ENCODE results near the gene C2CD3.
"Not testable (repeated sequence)": the region's sequence is repeated elsewhere in the genome, so short reads cannot be mapped to it uniquely, and the experiment has no call there.

The C2CD3 gene

GRCh38 chr11:74063628-74064027 is 107.2 kb downstream of the C2CD3 start:
- DNase-seq (ENCODE audit: low spot score) = not testable (repeated sequence)

- DNase-seq (ENCODE audit: low spot score) = not testable (repeated sequence)
These were observed 109.2 kb downstream of the C2CD3 start for GRCh38 chr11:74061599-74061998.

GRCh38 chr11:74057249-74058151 is 113.3 kb downstream of the C2CD3 start:
- no peak for DNase-seq (ENCODE audit: low spot score)

- DNase-seq (ENCODE audit: low spot score) = no peak
These were observed 114.9 kb downstream of the C2CD3 start for GRCh38 chr11:74055938-74056337.

GRCh38 chr11:74050465-74050864 is 120.3 kb downstream of the C2CD3 start:
- no peak for DNase-seq (ENCODE audit: low spot score)

GRCh38 chr11:74048993-74049392 is 121.8 kb downstream of the C2CD3 start:
- no peak for DNase-seq (ENCODE audit: low spot score)

- no peak for DNase-seq (ENCODE audit: low spot score)
These were observed 126.3 kb downstream of the C2CD3 start for GRCh38 chr11:74044538-74044937.

- no peak for DNase-seq (ENCODE audit: low spot score)
These were observed 127.4 kb downstream of the C2CD3 start for GRCh38 chr11:74043450-74043849.

GRCh38 chr11:74037309-74037708 is 133.5 kb downstream of the C2CD3 start:
- DNase-seq (ENCODE audit: low spot score) = no peak

GRCh38 chr11:74035264-74035663 is 135.5 kb downstream of the C2CD3 start:
- no peak for DNase-seq (ENCODE audit: low spot score)

GRCh38 chr11:74033046-74033445 is 137.8 kb downstream of the C2CD3 start:
- no peak for DNase-seq (ENCODE audit: low spot score)

- DNase-seq (ENCODE audit: low spot score) = no peak
These were observed 139.8 kb downstream of the C2CD3 start for GRCh38 chr11:74030723-74031676.

- DNase-seq (ENCODE audit: low spot score) = no peak
These were observed 145.2 kb downstream of the C2CD3 start for GRCh38 chr11:74025467-74026166.

GRCh38 chr11:74024261-74025029 is 146.4 kb downstream of the C2CD3 start:
- DNase-seq (ENCODE audit: low spot score) = peak; percentile 81

GRCh38 chr11:74023276-74023675 is 147.5 kb downstream of the C2CD3 start:
- DNase-seq (ENCODE audit: low spot score) = no peak

- no peak for DNase-seq (ENCODE audit: low spot score)
These were observed 148.3 kb downstream of the C2CD3 start for GRCh38 chr11:74022546-74022945.

- no peak for DNase-seq (ENCODE audit: low spot score)
These were observed 148.8 kb downstream of the C2CD3 start for GRCh38 chr11:74021998-74022397.

GRCh38 chr11:74020539-74020938 is 150.3 kb downstream of the C2CD3 start:
- no peak for DNase-seq (ENCODE audit: low spot score)

- no peak for DNase-seq (ENCODE audit: low spot score)
These were observed 150.9 kb downstream of the C2CD3 start for GRCh38 chr11:74019860-74020259.

- no peak for DNase-seq (ENCODE audit: low spot score)
These were observed 151.6 kb downstream of the C2CD3 start for GRCh38 chr11:74019104-74019738.
